22Rv1 (cell line): ENCODE data around the gene TCF4.

Experiments
- H3K27ac ChIP-seq: fragments of 450-650 bp; 2 replicates; pipeline ENCODE4 v1.5.1; 2017
- ZFX ChIP-seq: fragments of 450-650 bp; IDR thresholded peaks from 2 replicates; pipeline ENCODE4 v1.6.1; 2017; ENCODE audit warnings: antibody characterized with exemption, borderline replicate concordance
- TF ChIP-seq, protein P1 (sequence below): fragments of 450-650 bp; IDR thresholded peaks from 2 replicates; pipeline ENCODE4 v1.5.1; 2017; ENCODE audit warnings: mild to moderate bottlenecking

The TCF4 gene

DNA sequence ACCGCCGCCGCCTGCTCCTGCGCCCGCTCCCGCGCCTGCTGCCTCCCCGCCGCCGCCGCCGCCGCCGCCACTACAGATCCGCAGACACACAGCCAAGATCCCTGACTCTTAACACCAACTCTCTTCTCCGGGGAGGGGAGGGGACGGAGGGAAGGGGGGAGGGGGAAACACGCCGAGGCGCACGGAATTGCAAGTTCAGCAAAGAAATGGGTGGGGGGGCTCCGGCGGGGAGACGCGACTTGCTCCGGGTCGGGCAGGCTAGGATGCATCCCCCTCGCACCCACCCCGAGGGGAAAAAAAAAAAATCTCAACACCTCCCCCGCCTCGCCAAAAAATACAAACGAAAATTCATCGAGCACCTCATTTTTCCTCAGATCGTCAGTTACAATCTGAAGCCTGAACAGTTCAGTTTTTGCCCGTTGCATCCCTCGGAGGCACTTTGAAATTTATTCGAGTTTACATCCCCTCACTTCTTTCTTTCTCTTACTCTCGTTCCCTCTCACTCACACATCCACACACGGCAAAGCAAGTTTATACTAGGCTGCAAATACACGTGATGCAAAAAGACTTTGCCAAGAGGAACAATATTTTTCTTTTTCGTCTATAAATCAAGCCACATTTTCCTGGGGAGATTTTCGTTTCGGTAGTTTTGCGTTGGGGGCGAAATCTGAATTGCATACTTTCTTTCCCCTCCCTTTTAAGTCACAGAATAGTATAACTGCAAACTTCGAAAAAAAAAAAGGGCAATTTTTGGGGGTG is at the start of gene TCF4:
Gene TCF4, minus strand, starts transcription at position 82 of the 759 bp plus-strand sequence. CDS start 1,076 bp downstream, outside the sequence.
- H3K27ac ChIP-seq: peak within 1 kb of the TSS; percentile 68
- TF ChIP-seq ZFX: no peak
- TF ChIP-seq, protein P1, sequence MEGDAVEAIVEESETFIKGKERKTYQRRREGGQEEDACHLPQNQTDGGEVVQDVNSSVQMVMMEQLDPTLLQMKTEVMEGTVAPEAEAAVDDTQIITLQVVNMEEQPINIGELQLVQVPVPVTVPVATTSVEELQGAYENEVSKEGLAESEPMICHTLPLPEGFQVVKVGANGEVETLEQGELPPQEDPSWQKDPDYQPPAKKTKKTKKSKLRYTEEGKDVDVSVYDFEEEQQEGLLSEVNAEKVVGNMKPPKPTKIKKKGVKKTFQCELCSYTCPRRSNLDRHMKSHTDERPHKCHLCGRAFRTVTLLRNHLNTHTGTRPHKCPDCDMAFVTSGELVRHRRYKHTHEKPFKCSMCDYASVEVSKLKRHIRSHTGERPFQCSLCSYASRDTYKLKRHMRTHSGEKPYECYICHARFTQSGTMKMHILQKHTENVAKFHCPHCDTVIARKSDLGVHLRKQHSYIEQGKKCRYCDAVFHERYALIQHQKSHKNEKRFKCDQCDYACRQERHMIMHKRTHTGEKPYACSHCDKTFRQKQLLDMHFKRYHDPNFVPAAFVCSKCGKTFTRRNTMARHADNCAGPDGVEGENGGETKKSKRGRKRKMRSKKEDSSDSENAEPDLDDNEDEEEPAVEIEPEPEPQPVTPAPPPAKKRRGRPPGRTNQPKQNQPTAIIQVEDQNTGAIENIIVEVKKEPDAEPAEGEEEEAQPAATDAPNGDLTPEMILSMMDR: no peak

GRCh38 chr18:55637204-55637603 is 49.2 kb upstream of the TCF4 start:
- TF ChIP-seq, protein P1: no peak
- no peak for TF ChIP-seq ZFX
- no peak overlapping the region for H3K27ac ChIP-seq

DNA sequence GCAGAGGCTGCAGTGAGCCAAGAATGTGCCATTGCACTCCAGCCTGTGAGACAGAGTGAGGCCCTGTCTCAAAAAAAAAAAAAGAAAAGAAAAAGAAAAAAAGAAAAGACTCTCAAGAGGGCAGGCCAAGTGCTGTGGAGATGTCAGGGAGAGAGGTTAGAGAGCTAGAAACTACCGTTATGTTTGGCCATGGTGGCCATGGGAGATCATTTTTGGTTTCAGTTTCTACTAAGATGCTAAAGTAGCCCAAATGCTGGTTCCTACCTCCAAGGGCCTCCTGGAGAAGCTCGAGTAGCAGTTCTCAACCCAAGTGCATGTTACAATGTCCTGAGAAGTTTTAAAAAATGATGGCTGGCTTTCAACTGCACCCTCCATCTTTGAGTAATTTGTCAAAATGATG is 47.4 kb upstream of the TCF4 start:
- H3K27ac ChIP-seq: no peak overlapping the region
- no peak for TF ChIP-seq ZFX
- TF ChIP-seq, protein P1: no peak

DNA sequence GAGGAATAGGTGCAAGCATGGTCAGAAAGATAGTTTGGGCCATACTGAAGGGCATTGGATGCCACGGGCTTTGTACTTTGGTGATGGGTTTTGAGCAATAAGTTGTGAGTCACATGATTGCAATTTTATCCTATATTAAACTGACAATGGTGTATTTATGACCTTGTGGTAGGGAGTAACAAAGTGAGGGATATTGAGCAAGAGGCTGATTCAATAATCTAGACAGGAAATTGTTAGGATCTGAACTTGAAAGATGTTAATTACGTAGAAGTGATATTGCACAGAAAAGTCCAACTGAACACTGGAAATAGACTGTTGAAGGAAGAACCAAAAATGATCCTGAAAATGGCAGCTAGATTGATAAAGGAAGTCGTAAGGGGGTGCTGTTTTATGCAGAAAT is 46.6 kb upstream of the TCF4 start:
- no peak overlapping the region for H3K27ac ChIP-seq

GRCh38 chr18:55633032-55633431 is 45.0 kb upstream of the TCF4 start:
- TF ChIP-seq ZFX: no peak
- TF ChIP-seq, protein P1: no peak
- no peak overlapping the region for H3K27ac ChIP-seq

More for the DNA sequence above, 46.6 kb upstream of the TCF4 start:
- TF ChIP-seq, protein P1: no peak
- no peak for TF ChIP-seq ZFX

DNA sequence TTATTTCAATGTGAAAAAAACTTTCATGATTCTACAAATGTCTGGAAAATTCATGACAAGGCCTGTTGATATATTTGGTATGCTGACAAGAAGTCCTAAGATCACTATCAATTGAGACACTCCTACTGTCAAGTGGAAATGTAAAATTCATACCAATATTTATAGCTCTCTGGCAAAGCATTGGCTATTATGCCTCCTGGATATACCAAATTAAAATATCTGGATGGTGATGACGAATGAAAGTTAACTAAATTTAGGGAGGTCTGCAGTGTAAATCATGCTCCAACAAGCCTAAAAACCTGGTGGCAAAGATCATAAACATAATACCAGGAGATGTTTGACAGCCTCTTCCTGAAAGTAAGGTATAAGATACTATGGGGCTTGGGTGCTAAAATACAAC is 41.1 kb upstream of the TCF4 start:
- H3K27ac ChIP-seq: no peak overlapping the region
- TF ChIP-seq, protein P1: no peak
- TF ChIP-seq ZFX: no peak

DNA sequence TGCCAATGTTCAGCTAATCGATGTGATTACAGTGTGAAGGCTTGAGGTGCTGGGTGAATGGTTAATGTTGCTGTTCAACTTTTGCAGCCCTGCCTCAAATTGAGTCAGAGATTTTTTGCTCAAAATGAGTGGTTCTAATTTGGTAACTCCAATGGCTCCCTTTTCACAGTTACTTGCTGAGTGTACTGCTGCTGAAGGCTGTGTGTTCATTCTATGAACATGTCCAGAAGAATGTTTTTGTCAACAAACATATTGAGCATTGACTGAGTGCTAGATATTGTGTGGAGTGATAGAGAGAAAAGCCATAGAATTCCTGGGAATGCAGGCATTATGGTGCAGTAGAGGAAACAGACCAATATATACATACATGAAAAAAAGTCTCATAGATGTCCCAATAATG is 39.0 kb upstream of the TCF4 start:
- H3K27ac ChIP-seq: no peak overlapping the region
- TF ChIP-seq ZFX: no peak
- TF ChIP-seq, protein P1: no peak
